IPS DF 19.7 (cell line): Measurements from ENCODE around the gene AHNAK2.

ENCODE experiments used
- DNase-seq: peaks from one replicate; pipeline ENCODE4 v3.0.0-alpha.2; 2013; ENCODE audit warnings: low read depth, low spot score

AHNAK2 gene

DNA sequence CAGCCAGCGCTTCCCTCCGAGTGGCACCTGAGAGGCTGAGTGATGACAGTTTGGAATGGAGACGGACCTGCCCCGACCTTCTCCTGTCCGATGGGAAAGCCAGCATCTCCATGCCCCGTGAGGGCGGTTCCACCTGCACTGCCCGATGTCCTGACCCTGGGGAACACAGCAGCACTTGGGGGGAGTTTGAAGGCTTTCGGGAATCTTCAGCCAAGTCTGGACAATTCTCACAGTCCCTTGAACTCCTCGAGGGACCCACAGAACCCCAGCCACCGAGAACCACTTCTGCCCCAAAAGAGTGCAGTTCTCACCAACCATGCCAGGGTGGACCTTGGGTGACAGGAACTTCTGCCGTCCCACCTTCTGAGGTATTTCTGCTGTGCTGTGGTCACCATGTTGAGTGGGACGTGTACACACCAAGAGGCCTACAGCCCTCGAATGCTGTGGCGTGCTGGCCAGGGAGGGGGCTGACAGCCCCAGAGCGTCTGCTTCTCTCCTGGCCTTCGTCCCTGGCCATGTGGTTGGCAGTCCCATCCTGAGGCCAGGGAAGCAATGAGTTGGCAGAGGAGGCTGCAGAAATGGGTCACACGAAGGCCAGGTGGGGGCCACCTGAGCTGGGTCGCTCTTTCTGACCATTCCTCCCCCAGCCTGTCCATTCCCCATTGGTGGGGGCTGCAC, 8.5 kb upstream of the AHNAK2 start:
- no peak for DNase-seq

DNA sequence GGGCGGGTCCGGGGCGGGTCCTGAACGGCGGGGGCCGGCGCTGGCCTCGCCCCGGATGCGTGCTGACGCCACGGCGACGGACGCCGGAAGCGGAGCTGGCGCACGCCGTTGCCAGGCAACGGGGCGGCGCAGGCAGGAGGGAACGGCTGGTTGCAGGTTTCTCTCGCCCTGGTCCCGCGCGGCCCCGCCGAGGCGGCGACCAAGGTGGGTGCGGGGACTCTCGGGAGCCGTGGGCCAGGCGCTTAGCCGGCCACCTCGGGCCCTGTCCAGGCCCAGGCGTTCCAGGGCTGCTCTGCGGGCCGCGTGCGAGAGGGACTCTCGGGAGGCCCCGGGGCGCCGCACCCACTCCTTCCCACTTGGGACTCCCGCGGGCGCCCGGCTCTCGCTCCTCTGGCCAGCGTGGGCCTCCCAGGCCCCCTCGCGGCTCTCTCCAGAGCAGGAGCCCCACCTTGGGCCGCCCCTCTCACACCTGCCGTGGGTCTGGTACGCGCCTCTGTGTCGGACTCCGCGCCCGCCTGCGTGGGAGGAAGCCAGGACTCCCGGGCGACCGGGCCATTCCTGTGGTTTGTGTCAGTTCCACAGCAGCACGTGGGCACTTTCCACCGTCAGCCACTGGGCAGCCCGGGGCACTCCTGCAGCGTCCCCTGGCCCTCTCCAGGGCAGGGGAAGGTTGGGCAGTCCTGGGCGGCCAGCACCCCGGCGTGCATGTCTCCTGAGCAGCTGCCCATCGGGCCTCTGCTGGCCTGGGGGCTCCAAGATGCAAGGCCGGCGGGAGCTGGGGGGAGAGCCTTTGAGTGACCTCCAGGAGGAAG, 7.7 kb upstream of the AHNAK2 start, which contains the start of gene CLBA1:
CLBA1 (plus strand) TSS at position 114 of the 812 bp plus-strand sequence; CDS start at position 758, 644 bp downstream.
- no peak for DNase-seq

DNA sequence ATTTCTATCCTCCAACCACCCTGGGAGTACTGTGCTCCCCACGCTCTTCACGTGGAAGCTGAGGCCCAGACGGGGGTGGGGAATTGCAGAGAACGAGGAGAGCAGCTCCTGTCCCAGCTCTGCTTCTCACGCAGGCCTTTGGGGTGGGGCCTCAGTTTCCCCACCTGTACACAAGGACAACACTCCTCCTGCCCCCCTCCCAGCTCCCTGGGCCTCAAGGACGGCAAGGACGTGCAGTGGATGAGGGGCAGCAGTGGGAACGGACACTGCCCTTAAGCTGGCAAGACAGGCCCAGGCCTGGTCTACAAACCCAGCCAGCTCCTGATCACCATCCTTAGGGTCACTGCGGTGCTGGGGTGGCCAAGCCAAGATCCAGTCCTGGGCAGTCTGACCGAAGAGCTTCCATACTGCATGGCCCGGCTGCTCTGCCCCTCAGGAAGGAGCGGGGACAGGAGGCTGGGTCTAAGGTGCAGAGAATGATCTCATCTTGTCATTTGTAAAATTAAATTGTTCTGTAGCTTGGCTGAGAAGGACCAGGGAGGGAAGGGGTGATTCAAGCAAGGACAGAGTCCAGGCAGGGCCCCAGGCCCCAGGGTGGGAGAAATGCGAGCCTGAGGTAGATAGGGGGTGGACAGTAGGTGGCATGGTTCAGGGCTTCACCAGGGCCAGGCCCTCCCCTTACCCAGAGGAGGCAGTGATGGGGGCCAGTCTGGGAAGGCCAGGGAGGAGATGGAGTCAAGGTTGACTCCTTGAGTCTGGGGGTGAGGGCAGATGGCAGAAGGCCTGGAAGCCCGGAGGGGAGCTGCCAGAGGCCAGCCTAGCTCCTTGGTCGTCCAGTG, 6.1 kb upstream of the AHNAK2 start:
- DNase-seq: no peak

DNA sequence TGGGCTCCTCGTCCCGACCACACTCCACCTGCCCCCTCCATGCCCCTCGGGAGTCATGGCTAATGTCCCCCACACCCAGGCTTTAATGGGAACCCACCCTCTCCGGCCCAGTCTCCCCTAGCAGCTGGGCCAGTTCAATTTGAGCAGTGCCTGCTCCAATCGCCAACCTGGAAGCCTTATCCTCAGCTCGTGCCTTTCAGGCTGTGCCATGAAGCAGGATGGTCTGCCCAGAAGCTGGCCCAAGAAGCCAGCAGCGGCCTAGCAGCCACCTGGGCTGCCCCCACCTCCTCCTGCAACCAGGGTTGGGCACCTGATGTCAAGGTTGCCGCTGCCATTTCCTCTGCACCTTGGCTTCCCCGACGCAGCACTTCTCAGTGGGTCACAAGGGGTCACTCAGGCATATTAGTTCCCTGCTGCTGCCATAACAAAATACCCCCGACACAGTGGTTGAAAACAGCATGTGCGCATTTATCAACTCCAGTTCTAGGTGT, 5.1 kb upstream of the AHNAK2 start:
- no peak for DNase-seq

DNA sequence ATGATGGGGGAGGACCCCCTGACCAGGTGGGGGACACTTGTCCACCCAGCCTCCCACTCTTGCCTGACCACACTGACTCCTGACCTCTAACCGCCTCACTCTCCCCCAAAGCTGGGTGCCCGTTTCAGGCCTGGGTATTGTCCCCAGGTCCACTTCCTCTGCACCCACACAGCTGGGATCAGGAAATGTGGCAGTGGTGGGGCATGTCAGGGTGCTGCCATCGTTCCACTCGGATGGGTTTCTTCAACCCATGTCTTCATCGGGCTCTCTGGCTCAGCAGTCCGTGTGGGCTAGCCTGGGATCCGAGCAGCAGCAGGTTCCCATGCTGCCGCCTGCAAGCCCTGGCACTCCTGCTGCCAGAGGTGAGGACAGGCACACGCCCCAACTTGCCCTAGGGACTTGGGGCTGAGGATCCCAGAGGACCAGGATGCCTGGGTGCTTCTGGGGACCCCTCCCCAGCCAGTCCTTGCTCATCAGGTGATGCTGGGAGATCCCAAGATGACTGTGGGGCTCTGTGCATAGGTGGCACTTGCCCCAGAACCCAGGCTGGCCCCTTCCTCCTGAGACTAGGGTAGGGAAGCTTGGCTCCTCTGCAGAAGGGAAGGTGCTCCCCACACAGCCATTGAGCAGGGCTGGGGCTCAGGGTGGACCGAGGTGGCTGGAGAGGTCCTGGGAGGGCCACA, 4.5 kb upstream of the AHNAK2 start:
- DNase-seq: no peak

DNA sequence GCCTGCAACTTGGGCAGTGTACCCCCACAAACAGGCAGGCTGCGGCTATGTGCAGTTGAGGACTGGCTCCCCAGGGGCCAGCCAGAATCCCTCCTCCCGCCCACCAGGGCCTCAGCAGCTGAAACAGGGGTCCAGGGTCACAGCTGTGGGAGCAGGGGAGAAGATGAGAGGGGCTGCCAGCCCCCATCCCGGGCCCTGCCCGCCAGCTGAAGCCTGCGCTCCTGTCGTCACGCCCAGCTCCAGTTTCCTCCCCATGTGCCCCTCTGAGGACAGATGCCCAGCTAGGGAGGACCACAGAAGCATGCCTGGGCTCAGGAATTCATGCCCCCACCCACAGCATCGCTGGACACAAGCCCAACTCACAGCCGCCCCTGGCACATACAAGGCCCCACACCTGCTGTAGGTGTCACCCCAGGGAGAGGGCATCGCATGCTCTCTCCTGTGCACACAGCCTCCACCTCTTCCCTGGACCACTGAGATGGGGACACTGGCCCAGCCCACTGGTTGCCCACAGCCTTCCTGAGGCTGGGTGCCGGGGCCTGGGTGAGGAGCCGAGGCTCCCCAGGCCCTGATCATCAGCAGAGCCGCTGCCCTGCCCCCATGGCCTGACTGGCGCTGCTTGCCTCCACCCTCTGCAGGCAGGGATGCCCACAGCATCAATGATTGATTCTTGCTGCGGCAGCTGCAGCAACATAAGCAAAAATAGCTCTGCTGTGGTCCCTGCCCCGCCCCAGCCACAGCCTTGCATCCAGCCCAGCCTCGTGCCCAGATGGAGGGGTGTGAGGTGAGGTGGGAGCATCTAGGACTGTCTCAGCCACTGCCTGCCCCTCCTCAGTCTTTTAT, 3.7 kb upstream of the AHNAK2 start:
- DNase-seq: no peak

DNA sequence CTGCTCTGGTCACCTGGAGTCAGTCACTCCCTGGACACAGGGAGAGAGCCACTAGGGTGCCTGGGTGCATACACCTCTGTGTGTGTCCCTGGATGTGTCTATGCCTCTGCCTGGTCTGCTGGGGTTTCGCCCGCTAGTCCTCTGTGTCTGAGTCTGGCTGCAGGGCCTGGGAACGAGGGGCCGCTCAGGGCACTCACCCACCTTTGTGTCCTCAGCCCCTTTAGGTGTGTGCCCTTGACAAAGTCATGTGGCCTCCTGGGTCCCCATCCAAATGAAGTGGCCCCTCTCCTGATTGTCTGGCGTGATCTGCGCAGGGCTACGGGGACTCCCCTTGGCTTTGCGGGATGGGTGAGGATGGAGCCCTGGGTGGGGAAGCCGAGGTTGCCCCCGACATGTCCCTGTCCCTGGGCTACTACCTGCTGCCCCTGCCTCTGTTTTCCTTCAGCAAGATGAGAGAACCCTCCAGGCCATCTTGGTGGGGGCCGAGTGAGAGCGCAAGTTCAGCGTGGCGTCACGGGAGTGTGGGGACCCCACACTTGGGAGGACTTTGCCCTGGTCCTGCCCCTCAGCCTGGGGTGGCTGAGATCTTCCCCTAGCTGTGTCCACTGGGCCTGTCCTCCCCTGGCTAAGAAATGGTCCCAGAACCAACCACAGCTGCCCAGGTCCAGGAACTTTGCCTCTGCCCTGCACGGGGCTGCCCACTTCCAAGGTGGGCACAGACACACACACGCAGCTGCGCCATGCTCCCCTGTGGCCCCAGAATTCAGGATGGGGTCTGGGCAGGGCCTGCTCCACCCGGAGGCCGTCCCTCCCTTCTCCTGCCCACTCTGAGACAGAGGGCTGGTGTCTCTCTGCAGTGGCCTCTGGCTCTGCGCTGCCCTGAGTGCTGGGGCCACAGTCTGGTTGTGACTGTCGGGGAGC, 2.7 kb upstream of the AHNAK2 start:
- no peak for DNase-seq

DNA sequence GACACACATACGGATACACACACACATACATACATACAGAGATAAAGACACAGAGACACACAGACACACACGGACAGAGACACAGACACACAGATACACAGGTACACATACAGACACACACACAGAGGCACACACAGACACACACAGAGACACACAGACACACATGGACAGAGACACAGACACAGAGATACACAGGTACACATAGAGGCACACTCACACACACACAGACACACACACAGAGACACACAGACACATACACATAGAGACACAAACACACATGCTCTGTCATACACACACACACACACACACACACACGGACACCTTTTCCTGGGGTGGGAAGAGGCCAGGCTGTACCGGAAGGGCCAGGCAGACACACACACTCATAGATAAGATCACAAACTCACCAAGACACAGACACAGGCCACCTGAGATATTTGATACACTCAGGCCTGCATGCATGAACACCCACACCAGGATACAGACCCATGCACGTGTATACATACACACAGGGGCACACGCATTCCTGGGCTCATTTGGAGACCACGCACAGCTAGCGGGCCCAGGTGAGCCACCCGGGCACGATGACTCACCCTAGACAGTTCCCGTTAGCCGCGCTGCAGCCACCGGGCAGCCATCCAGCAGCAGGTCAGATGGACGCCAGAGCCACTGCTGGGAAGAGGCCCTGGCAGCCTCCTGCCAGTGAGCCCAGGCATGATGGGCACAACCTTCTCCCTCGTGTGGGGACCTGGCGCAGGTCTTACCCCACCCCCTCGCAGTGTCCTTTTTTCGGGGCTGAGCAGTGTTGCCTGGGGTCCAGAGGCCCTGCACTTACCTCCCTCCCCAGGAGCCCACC, 1.8 kb upstream of the AHNAK2 start:
- DNase-seq: no peak

DNA sequence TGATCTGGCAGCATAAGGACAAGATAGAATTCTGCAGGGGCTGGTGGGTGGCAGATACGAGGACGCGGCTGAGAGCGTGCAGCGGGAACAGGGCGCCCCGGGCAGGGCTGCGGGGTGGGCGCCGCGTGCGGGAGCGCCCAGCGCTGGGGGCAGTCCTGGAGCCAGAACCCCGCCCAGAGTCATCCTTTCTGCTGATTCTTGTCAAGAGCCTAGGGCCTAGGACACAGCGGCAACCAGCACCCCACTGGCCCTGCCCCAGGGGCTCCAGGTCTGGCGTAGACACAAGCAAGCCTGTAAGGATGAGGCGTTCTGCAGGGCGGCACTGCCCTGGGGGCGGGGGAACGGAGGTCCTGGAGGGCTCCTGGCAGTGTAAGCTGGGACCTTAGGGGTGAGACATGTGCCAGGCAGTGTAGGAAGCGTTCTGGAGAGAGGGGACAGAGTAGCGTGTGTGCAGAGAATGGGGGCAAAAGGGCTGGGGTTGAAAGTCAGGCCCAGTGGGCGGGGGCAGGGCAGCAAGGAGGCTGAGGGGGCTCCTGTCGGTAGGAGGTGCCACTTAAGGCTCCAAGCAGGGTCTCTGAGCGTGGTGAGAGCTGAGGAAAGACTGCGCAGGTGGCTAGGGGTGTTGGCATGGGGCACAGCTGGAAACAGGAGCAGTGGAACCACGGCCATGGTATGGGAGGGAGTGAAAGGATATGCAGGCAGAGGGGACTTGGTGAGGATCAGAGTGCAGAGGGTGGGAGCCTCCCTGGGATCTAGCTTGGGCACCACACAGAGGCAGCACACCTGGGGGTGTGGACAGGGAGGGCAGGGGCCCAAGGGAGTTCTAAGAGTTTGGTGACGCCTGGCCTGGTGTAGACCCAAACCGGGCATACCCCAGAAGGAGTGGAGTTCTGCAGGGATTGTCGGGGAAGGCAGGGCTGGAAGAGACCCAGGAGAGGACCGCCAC, 845 bp upstream of the AHNAK2 start:
- no peak for DNase-seq

DNA sequence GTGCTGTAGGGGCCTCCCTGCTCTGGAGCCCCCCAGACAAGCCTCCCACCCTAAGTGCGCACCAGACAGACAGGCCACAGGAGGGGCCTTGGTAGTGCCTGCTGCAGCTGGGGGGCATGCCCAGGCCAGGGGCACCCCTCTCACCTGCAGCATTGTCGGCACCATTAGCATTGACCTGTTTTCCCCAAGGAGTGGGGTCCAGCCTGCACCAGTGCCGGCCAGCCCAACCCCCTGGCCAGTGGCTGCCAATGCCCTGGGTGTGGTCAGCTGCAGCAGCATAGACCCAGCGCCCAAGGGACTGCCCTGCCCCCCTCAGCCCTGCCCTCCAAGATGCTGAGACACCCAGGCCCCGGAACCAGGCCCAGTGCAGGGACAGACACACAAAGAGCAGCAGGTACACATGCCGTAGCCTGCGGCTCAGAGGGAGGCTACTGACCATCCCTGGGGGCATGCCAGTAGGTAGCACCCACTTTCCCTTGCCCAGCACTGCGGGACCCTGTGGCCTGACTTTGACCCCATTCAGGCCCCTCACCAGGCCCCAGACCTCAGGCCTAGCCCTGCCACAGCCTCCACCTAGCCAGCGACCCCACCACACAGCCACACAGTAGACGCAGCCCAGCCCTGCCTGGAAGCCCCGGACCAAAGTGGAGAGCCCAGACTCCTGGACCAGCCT, 1.0 kb downstream of the AHNAK2 start:
- DNase-seq: no peak

DNA sequence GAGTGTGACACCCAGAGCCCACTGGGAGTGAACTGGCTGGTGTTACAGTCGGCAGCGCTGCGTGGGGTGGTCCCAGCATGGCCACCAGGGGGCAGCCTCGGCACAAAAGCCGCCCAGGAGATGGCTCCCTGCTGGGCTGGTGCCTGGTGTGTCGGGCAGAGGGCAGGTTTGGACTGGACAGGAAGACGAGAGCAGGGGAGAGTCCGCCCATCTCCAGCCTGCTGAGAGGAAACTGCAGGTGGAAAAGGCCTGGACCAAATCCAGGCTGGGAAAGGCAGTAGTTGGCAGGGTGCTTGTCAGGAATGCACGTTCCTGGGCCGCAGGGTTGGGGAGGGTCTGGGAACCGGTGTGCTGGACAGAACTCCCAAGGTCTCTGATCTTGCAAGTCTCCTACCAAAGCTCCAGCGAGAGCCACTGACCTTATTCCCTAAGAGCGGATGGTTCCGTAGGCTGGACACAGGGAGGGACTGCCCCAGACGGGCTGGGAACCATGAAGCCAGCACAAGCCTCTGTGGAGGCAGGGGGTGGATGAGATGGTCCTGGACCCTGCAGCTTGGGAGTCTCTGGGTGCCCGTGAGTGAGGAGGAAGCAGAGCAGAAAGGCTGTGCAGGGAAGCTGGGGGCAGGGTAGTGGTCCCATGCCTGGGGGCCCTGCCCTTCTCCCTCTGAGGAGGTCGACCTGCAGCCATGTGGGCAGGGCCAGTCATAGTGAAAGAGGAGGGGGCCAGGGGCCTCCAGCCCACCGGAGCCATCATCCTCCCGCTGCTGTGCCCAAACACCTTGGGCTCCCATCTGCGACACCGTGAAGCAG, 1.8 kb downstream of the AHNAK2 start:
- DNase-seq: no peak

DNA sequence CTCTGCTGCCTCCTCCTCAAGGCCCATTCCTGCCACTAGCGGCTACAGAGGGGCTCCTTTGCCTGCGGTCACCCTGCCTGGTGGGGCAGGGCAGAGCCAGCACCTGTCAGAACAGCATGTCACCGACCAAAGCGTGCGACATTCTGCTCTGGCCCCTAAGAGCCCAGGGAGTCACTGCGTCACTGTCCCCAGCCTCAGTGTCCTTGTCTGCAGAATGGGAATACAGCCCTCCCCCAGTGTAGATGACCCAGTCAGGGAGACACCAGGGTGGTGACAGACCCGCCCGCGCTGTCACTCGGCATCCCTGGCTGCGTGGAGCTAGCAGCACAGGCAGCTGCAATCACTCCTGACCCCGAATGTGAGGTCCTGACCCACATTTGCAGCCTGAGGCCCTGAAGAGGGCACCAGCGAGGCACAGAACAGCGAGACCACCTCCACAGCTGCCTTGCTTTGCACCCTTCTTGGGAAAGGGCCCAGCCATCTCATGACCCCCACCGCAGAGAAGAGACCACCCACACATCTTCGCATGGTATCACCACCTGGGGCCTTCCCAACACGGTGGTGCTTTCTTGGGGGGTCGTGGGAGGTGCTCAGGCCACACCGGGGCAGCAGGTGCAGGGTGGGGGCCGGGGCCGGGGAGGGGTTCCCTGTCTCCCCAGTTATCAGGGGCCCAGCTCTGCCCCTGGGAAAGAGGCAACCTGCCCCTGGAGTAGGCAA, 2.5 kb downstream of the AHNAK2 start:
- DNase-seq: no peak

DNA sequence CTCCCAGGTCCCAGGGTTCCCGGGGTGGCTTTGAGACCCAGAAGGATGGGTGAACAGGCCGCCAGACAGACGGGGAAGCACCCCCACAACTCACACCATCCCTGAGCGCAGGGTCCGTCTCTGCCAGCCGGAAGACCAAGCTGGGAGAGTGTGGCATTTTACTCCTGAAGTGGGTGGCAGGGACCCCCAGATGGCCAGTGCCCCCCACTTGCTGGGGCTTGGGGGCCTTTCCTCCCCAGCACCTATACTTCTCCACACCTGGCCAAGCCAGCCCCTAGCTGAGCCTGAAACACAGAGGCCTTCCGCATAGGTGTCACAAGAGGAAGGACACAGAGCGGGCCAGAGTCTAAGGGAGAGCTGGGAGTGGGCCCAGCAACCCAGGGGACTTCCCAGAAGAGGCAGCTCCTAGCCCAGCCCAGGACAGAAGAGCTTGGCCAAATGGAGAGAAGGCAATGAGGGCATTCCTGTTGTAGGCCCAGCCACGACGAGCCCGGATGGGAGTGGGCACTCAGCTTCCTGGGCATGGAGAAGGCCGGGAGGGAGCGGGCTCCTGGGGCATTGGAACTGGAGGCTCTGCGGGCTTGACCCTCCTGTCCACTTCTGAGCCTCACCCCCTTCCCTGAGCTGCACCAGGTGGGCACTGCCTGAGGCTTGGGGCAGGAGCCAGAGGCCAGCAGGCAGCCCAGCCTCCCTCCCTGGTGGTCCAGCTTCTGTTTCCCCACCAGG, 3.3 kb downstream of the AHNAK2 start:
- no peak for DNase-seq

DNA sequence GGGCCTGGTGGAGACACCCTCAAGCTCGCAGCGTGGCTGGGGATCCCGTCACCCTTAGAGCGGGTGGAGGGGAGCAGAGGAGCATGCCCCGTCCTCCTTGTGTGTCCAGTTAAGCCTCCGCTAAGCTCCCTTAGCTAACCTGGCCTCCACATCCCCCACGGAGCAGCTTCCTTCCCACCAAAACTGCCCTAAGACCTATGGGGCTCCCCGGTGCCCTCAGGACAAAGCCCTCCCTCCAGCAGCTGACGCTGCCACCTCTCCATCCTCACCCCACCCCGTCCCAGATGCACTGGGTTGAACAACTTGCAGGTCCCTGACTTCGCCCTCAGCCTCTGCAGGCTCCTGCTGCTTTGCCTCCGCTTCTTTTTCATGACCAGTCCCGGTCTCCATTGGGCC, 4.0 kb downstream of the AHNAK2 start:
- DNase-seq: no peak
